Ramos (cell line): ENCODE measurements around the gene SMIM27.
"Not testable (repeated sequence)": the region's sequence is repeated elsewhere in the genome, so short reads cannot be mapped to it uniquely, and the experiment has no call there.

Experiments
- in situ Hi-C: fragments of 300-500 bp; cut with MboI; formaldehyde crosslinking; loops from one replicate; pipeline ENCODE4 v1.14.3; 2022; ENCODE audit warnings: low sequenced_read_pairs; ENCODE audit not compliant: unreplicated experiment

SMIM27 gene

GRCh38 chr9:32590476-32590875 lies 38.3 kb downstream of the SMIM27 start:
- in situ Hi-C loops, result no loop called here

- in situ Hi-C loops, result no loop called here
Observed at GRCh38 chr9:32590898-32591297, 38.8 kb downstream of the SMIM27 start.

- in situ Hi-C loops, result no loop called here
Observed at GRCh38 chr9:32596096-32596865, 44.2 kb downstream of the SMIM27 start.

DNA sequence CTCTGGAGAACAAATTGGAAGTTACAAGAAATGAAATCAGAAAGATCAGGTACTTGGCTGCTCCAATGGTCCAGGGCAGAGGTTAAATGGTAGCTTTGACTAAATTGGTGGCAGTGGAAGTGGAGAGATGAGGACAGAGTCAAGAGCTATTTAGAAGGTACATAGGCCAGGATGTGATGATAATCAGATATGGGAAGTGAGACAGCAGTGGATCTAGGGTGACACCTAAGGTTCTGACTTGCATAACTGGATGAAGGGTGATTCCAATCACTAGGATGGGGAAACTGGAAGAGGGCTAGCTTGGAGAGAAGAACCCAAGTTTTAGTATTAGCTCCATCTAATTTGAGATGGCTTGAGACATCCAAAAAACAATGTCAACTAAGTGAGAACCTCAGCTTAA lies 44.8 kb downstream of the SMIM27 start:
- in situ Hi-C loops, result no loop called here

- in situ Hi-C loops, result not testable (repeated sequence)
Observed at GRCh38 chr9:32599021-32599420, 46.9 kb downstream of the SMIM27 start.
